ENCODE results near the gene SPAG9.
"Not testable (repeated sequence)": the region's sequence is repeated elsewhere in the genome, so short reads cannot be mapped to it uniquely, and the experiment has no call there.

The SPAG9 gene

GRCh38 chr17:50953518-50953830 is 167.2 kb downstream of the SPAG9 start:
- no peak for DNase-seq

DNA sequence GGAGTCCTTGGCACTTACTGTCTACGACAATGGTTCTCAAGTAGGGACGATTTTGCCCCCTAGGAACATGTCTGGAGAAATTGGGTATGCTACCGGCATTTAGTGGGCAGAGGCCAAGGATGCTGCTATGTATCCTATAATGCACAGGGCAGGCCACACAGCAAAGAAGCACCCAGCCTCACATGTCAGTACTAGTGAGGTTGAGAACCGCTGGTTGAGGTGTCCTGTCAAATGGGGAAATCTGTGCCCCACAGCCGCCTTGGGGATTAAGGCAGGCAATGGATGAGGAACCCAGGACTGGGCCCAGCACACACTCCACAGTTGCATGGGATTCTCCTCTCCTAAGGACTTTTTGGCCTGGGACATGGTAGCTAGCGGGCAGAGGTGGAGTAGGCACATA is 167.8 kb downstream of the SPAG9 start:
- DNase-seq = no peak

DNA sequence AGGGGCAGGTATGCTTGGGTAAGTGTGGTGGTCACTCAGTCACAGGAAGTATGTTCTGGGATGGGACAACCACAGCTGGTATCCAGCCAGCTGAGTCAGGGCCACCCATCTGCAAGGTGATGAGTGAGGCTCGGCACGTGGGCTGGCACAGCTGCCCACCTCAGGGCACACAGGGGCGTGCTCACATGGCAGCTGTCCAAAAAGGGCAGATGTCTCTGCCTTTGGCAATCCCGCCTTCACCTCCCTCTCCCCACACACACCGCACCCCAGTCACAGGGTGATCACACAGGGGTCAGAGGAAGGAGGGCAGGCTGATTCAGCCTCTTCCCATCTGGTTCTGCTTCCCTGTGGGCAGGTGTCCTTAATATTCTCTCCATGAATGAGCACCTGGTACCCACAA is 168.7 kb downstream of the SPAG9 start:
- no peak for DNase-seq

GRCh38 chr17:50949989-50950877 is 170.4 kb downstream of the SPAG9 start:
- DNase-seq = peak; percentile 18

- DNase-seq = no peak
Measured at GRCh38 chr17:50949128-50949988, 171.3 kb downstream of the SPAG9 start.

- no peak for DNase-seq
Measured at GRCh38 chr17:50948711-50949110, 172.0 kb downstream of the SPAG9 start.

DNA sequence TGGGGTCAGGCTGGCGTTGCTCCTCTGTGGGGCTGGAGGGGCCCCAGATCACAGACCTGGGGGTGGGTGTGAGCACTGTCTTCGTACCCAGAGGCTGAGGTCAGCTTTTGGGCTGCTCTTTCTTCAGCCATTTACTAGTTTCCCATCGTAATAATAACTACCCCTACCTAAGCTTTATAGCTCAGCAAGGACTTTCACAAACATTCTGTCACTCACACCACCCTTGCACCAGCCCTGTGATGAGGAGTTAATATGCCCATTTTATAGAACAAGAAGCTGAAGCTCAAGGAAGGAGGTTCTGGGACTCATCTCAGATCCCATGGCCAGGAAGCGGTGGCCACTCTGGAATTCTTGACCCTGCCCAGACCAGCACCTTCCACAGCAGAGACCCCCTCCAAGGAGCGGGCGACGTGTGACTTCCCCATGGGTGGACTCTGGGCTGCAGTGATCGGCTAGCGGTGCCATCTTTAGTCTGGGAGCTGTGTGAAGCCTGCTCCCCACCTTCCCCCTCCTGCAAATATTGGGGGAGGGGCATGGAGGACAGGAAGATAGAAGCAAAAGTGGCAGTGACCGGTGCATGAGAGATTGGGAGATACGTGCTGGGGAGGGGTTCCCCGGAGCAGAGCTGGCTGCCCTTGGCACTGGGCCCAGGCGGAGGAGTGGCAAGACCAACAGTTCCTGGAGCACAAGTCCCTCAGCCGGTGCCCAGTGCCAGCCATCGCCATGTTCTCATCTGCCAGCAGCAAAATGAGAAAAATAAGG is 172.7 kb downstream of the SPAG9 start:
- no peak for DNase-seq

GRCh38 chr17:50946891-50947781 is 173.5 kb downstream of the SPAG9 start:
- DNase-seq = no peak

DNA sequence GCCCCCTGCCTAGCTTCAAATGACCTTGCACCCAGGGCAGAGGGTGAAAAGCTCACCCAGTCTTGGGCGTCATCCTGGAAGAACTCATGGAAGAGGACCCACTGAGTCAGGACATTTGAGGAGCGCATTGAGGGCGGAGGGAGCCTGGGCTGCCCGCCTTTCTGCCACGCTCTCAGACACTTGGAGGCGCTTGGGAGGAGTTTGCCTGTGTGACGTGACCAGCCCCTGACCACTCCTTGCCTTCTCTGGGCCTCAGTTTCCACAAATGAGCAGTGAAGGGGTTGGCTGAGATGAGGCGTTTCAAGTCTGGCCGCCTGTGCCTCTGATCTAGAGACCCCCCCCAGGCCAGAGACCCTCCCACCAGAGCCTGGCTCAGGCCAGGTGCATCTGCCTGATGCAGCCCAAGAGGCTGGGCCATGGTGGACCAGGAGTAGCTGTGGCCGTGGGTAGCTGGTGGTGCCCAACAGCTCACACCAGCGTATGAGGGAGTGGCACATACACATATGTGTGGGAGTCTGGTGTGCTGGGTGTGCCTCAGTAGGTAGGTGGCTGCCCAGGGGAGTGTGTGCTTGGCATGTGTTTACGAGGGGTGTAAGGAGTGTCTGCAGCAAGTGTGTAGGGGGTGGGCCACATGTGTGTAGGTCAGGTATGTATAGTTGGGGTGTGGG is 174.3 kb downstream of the SPAG9 start:
- DNase-seq = no peak

DNA sequence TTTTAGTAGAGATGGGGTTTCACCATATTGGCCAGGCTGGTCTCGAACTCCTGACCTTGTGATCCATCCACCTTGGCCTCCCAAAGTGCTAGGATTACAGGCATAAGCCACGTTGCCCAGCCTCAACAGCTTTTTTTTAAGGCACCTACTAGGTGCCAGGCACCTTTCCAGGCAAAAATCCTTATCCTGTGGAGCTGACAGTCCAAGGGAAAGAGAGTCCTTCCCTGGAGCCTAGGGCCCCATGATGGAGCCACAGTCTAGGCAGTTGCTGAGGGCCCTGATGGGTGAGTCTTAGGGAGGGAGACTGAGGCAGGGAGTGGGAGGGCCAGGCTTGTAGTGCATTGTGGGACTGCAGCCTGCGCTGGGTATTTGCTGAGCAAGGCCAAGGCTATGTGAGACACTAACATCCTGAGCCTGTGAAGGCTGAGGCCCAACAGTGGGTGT is 174.9 kb downstream of the SPAG9 start:
- DNase-seq = no peak

DNA sequence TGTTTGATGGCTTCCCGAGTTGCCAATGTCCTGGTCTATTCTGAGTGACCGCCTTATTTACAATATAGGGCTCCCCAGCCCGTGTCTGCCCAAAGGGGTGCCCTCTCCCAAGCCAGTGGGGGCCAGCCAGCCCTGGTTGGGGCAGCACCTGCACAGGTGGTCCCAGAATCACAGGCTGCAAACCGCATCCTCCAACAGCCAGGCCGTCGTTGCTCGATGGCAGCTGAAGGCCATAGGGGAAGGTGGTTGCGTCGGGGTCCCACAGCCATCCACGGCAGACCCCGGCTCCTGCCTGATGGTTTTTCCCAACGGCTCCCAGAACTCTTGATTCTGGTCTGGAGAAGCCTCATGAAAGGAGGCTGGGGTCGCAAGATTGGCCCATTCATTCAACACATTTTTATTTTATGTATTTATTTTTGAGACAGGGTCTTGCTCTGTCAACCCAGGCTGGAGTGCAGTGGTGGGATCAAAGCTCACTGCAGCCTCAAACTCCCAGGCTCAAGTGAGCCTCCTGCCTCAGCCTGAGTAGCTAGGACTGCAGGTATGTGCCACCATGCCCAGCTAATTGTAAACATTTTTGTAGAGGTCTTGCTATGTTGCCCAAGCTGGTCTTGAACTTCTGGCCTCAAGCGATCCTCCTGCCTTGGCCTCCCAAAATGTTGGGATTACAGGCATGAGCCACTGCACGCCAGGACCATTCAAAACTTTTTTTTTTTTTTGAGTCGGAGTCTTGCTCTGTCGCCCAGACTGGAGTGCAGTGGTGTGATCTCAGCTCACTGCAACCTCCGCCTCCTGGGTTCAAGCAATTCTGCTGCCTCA is 175.6 kb downstream of the SPAG9 start:
- DNase-seq = no peak

DNA sequence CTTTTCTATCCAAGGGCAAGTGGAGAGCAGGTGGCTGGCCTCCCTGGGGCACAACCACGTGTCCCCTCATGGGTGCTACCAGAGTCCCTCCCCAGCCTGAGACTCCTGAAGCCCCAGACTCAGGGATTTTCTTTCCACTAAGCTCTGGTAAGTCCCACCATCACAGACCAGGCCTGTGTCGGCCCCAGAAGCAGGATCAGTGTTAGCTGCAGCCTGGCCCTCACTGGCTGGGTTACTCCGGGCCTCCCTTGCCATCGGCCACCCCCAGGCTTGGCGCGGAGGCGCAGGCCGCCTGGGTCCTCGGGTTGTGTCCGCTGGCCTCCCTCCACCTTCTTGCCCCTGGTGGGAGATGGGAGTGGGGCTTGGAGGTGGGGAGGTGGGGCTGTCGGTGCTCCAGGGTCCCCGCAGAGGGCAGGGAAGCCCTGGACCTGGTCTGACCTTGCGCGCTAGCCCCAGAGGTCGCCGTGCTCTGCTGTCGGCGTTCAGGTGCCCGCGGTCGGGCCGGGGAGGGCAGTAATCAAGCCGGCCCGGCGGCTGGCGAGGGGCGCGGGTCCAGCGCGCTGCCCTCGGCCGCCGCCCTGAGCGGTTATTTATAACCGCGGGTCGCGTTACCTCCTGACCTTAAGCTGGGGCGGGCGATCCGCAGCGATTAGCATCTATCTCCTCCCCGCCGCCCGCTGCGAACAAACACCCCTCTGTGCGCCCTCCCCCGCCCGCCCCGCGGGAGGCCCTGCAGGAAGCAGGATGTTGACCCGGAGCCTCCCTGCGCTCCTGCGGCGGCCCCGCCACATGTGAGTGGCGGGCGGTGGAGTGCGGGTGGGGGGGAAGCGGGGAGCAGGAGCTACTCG is 176.4 kb downstream of the SPAG9 start:
- DNase-seq = peak; percentile 48

GRCh38 chr17:50943575-50943933 is 177.1 kb downstream of the SPAG9 start:
- DNase-seq = no peak

DNA sequence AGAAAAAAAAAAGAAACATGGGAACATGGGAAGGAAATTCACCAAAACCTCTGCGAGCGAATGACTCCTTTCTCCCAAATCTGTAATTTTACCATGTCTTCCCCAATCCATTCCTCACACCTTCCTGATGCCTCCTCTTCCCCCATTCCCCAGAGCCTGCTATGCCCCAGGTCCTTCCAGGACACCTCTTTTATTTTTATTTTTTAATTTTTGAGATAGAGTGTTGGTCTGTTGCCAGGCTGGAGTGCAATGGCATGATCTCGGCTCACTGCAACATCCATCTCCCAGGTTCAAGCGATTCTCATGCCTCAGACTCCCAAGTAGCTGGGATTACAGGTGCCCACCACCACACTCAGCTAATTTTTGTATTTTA is 179.0 kb downstream of the SPAG9 start:
- DNase-seq = not testable (repeated sequence)

- DNase-seq = no peak
Measured at GRCh38 chr17:50939795-50940684, 180.6 kb downstream of the SPAG9 start.

DNA sequence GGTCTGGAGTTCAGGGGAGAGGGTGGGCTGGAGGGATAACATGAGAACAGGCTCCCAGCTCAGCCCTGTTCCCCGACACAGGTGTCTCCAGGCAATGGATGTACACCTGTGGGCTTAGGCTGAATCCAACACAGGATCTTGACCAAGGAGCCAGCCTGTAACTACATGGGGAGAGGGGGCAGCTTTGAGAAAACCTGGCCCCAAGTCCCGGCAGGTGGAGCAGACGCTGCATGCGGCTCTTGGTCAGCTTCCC is 181.2 kb downstream of the SPAG9 start:
- no peak for DNase-seq

GRCh38 chr17:50938821-50939541 is 181.7 kb downstream of the SPAG9 start:
- DNase-seq = no peak

DNA sequence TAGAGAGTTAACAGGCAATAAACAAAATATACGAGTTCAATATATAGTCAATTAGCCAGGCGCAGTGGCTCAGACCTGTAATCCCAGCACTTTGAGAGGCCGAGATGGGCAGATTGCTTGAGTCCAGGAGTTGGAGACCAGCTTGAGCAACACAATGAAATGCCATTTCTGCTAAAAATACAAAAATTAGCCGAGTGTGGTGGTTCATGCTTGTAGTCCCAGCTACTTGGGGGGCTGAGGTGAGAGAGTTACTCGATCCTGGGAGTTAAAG is 184.7 kb downstream of the SPAG9 start:
- no peak for DNase-seq
